Retinal pigment epithelial cell (primary cell): ENCODE data around the gene CELF4.

ENCODE experiments used
- DNase-seq: peaks from one replicate; pipeline ENCODE4 v3.0.0-alpha.2; 2010; ENCODE audit warnings: low read depth
- H3K4me3 ChIP-seq: 2 replicates; pipeline ENCODE4 v1.5.1; 2011; ENCODE audit warnings: mild to moderate bottlenecking, low read length, control low read depth, moderate library complexity
- TF ChIP-seq, protein P1 (sequence below): conservative IDR thresholded peaks from 2 replicates; pipeline ENCODE4 v1.5.1; 2011; ENCODE audit warnings: low read depth, low read length, control low read depth, inconsistent platforms

CELF4 gene

DNA sequence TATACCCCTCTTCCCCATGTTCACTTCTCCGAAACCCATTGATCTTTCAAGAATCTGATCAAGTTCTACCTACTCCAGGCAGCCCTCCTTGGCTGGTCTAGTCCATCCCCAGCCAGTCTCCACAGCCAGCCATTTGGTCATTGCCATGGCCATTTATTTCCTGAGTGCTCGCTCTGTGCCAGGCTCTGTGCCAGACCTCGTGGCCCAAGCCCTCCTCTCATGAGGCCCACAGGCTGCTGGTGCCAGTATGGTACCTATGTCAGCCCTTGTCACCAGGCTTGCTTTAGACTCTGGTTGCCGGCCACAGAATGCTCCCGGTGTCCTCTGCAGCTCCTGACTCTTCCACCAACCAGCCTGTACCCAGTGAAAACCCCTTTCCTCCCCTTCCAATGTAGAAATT is 78.8 kb downstream of the CELF4 start:
- TF ChIP-seq, protein P1, sequence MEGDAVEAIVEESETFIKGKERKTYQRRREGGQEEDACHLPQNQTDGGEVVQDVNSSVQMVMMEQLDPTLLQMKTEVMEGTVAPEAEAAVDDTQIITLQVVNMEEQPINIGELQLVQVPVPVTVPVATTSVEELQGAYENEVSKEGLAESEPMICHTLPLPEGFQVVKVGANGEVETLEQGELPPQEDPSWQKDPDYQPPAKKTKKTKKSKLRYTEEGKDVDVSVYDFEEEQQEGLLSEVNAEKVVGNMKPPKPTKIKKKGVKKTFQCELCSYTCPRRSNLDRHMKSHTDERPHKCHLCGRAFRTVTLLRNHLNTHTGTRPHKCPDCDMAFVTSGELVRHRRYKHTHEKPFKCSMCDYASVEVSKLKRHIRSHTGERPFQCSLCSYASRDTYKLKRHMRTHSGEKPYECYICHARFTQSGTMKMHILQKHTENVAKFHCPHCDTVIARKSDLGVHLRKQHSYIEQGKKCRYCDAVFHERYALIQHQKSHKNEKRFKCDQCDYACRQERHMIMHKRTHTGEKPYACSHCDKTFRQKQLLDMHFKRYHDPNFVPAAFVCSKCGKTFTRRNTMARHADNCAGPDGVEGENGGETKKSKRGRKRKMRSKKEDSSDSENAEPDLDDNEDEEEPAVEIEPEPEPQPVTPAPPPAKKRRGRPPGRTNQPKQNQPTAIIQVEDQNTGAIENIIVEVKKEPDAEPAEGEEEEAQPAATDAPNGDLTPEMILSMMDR = no peak
- DNase-seq = no peak
- no peak overlapping the region for H3K4me3 ChIP-seq

DNA sequence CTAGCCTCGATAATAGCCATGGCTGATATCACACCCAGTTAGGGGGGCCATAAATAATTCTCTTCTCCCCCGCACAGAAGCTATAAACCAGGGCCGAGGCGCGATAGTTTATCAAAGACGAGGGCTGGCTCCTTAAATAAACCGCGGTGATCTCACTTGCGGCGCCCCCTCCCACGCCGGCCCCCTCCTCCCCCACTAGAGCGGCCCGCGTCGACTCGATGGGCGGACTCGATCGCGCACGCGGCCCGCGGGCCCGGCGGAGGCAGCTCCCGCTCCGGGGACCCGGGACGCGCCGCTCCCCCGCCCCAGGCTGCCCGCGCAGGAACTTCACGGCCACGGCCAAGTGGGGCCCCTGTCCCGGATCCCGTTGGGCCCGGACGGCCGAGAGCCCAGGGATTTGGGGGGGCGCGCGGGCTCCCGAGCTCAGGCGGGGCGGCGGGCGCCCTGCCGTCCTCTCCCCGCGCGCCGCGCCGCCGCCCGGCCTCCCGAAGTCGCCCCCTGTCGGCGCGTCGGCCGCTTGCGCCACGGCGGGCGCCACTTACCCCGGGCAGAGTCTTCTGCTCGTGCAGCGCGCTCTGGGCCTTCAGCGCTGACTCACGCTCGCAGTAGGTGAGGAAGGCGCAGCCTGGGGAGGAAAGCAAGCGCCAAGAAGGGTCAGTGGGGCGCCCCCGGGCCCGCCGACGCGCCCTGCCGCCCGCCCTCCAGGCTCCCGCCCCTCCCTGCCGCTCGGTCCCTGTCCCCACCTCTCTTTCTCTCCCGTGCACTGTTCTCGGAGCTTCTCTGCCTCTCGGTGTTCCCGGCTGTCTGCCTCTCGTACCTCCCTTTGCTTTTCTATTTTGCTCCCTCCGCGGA is 80.4 kb downstream of the CELF4 start:
- TF ChIP-seq, protein P1 = peak; percentile 38
- DNase-seq = no peak
- H3K4me3 ChIP-seq = no peak overlapping the region

DNA sequence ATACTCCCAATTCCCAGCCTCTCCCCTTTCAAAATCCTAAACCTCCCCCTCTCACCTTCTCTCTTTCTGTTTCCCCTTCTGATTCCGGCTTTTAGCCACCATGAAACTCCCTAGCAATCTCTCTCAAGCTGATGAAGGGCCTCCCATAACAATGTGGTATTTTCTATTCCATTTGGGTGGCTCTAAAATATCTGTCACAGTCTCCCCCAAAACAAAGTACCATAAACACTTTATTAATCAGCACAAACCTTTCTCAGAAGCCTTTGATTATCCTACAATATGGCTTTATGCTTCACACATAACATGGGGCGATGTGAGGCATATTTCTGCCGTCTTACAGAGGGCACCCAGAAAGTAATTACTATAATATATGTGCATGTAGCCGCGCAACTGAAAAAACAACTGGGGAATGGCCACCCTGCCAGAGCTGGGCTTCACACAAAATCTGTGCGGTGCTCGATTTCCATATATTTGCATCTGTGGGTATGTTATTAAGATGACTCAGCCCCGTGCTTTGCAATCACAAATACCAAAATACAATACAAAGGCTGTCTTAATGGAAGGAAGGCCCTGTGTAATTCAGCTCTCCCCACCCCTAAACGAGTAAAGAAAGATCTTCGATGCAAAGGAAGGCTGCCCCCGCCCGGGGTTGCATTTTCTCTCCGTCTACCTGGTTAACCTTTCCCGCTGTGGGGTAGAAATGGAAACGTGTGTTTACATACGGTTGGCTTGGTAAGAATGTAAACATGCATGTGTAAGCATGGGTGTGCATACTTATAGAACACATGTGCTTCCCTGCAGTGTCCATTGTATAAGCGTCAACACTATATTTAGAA is 81.4 kb downstream of the CELF4 start:
- TF ChIP-seq, protein P1 = no peak
- no peak overlapping the region for H3K4me3 ChIP-seq
- DNase-seq = no peak

DNA sequence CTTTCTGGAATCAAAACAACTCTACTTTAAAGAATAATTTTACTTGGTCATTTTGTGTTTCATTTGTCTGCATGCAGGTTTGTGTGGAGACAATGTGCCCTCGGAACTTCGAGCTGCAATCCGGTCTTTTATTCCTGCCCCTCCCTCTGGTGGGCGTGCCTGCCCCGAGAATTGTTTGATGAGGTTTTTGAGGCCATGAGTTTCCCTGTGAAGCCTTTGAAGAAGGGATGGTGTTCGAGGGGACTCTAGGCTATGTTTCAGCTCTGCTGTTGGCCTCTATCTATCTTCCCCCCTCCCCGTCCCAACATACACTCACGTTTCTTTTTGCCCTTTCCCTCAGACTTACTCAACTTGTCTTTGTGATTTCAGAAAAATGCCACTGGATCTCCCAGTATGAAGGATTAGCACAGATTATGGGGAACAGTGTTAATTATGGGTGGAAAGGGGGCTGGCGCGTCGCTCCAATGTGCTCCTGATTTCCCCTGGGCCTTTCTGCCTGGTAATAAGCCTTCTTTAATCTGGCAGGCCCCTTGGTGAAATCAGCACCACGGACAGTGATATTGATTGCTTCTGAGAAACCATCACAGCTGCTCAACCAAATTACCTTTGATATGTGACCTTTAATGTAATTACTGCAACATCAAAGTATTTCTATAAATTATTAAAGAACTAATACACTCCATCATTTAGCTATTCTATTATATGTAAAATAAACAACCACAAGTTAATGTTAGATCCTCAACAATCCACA is 82.2 kb downstream of the CELF4 start:
- H3K4me3 ChIP-seq = no peak overlapping the region

DNA sequence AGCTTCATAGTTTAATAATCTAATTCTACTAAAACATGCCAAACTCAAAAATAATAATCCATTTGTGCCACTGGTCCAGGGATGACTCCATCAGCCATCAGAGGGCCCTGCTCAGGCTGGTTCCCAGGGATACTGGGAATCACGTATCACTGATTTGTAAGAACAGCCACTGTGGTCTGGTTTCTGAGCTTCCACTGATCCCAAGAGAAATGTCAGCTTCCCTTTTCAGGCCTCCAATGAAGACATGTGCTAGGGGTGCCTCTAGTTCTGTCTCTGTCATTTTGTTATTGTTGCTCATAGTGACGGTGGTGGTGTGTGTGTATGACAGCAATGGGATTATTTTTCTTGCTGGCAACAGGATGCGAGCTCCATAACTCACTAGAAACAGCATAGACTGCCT is 83.2 kb downstream of the CELF4 start:
- DNase-seq = no peak
- TF ChIP-seq, protein P1 = no peak
- H3K4me3 ChIP-seq = no peak overlapping the region

More for the DNA sequence above, 82.2 kb downstream of the CELF4 start:
- peak; percentile 10 for DNase-seq
- TF ChIP-seq, protein P1 = no peak

DNA sequence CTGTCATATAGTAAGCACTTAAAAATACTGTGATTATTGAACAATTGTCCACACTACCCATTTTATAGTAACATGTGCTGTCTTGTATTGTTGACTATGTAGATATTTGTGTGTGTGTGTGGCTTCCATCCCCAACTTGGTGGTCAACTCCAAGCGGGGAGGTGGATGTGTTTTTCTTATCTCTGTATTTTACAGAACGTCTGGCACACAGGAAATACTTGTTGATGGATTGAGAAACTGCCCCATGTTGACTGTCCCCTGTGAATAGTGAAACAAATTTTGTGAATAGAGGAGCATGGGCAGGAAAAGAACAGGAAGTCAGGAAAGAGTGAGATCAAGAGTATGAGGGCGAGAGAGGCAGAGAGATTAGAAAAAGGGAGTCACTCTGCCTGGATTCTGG is 83.6 kb downstream of the CELF4 start:
- DNase-seq = no peak
- TF ChIP-seq, protein P1 = no peak
- no peak overlapping the region for H3K4me3 ChIP-seq
